GM12892 (cell line): ENCODE data around the gene BCL11A.

Experiments
- POLR2A ChIP-seq: IDR thresholded peaks from 2 replicates; pipeline ENCODE4 v1.6.1; 2011; ENCODE audit warnings: low read depth, low read length, control low read depth
- POLR2AphosphoS5 ChIP-seq: IDR thresholded peaks from 2 replicates; pipeline ENCODE4 v1.6.1; 2011; ENCODE audit warnings: low read depth, low read length, control low read depth

DNA sequence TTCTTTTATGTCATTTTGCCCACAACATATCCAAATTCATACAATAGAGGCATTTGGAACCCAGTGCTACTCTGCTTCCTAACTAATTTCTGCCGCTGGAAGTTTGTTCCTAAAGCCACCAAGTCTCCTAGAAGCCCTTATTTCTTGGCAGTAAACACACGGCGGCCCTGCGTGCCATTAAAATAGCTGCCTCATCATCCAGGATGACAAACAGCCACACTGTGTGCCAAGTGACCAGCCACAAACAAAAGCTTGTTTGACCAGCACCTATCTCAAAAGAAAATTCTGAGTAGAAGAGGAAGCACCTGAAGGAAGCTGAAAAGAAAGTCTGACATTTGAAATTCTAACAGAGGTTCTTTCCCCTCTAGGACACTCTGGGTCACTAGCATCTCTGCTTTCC, 64.2 kb downstream of the BCL11A start:
- TF ChIP-seq POLR2A (no peak), POLR2AphosphoS5 (no peak)
